ENCODE measurements around the gene POLD3.

POLD3 gene, protein sequence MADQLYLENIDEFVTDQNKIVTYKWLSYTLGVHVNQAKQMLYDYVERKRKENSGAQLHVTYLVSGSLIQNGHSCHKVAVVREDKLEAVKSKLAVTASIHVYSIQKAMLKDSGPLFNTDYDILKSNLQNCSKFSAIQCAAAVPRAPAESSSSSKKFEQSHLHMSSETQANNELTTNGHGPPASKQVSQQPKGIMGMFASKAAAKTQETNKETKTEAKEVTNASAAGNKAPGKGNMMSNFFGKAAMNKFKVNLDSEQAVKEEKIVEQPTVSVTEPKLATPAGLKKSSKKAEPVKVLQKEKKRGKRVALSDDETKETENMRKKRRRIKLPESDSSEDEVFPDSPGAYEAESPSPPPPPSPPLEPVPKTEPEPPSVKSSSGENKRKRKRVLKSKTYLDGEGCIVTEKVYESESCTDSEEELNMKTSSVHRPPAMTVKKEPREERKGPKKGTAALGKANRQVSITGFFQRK

DNA sequence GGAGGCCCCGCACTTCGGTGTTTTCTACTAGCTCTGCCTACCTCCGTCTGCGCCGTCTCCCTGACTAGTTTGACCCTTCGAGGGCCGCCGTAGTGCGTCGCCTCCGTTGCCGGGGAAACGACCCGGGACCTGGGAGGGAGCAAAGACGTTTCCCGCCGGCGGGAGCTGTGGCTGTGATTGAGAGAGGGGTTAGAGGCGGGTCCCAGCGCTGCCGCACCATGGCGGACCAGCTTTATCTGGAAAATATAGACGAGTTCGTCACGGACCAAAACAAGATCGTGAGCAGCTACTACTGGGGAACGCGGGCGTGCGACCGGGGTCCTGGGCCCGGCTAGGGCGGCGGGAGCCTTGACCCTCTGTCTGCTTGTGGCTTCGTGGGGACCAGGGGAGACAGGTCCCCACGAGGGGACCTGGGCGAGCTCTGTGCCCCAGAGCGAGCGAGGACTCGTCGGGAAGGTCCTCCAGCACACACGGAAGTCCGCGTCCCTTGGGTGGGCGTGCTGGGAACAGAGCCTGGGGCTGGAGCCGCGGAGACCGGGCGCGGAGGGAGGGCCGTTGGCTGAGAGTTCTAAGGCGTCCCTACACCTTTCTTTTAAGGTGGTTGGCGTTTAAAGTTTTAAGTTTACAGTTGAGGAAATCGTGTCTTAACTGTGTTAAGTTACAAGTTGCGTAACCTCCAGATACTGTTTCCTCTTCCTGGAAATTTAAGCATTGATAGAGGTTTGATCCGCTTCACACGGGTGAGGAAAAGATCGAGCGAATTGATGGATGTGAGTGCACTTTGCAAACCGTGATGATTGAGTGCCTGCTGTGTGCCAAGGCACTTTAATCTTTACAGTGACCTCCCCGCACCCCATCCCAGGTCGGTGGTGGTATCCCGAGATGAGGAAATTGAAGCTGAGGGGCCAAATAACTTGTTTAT lies at the start of gene POLD3:
Gene POLD3 (plus strand): TSS at position 142 of the 922 bp plus-strand sequence. CDS start 77 bp downstream, at position 219.
- peak; percentile 70 to 71 for DNase-seq (ENCODE audit: low read depth in 2 of 2)

DNA sequence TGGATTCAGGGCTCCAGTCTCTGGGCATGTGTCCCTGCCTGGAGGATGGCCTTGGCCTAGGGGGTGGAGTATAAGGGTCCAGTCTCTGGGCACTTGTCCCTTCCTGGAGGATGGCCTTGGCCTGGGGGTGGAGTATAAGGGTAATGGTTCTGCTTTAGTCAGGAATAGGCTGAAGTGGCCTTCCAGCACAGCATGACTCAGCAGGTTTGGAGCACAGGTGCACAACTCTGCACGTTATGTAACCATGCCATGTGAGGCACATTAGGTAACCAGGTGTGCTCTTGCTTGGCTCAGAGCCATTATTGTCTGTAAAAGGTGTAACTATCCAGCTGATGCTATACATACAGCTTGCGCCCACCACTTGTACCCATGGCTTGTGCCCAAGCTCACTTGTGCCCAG lies 48.4 kb upstream of the POLD3 start:
- DNase-seq (ENCODE audit: low read depth in 2 of 2): no peak

DNA sequence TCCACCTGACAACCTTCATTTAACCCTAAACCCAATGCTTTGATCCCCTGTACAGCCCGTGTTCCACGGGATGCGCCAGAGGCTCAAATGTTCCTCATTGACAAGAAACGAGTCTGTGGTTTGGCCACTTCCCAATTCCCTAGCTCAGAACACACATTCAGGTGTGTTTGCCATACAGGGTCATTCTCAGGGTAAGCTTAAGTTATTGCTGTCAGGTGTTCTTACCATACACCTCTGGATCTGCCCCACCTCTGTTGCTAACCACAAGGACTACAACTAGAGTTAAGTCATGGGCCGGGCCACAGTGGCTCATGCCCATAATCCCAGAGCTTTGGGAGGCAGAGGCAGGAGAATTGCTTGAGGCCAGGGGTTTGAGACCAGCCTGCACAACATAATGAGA lies 45.6 kb upstream of the POLD3 start:
- DNase-seq (ENCODE audit: low read depth in 2 of 2): no peak

DNA sequence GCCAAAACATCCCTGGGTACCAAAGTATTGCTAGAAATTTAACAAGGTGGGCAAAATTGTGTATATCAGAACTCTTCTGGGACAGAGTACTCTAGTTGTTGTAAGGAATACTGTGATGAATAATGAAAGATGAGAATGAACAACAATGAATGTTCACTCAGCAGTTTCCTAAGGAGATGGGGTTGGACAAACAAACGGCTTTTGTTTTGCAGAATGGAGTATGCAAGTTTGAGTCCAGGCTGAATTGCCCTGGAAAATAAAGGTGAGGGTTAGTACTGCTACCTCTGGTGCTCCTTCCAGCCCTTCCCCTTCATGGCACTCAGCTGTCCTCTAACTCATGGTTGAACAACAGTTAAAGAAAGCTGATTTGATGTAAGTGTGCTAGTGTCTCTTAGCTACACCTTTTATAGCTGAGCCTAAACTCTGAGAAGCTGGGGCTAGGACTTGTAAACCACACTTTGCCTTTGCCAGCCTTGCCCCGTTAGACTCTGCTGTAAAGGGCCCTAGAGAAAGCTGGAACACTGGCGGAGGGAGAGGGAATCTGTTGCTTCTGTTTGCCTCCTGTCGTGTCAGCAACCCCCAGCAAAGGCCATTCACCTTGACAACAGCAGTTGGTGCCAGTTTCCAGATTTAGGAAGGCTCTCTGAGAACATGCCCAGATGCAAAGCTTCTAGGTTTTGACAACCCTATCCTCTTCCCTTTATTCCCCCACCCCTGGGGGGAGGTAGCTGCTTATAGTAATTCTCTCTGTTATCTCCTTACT lies 41.2 kb upstream of the POLD3 start:
- DNase-seq (ENCODE audit: low read depth in 2 of 2): no peak

DNA sequence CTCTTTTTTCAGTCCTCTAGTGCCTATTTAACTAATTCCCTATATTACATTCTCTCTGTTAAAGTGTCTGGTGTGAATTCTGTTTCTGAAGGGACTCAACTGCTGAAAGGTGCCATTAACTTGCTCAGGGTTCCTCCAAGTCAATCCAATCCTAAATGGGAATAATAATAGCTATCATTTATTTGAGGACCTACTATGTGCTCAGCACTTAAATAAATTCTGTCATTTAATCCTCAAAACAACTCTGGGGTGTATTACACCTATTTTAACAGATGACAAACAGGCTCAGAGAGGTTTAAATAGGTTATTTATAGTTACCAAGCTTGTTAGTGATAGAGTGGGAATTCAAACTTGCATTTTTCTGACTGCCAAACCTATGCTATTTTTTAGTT lies 40.6 kb upstream of the POLD3 start:
- no peak for DNase-seq (ENCODE audit: low read depth in 2 of 2)

DNA sequence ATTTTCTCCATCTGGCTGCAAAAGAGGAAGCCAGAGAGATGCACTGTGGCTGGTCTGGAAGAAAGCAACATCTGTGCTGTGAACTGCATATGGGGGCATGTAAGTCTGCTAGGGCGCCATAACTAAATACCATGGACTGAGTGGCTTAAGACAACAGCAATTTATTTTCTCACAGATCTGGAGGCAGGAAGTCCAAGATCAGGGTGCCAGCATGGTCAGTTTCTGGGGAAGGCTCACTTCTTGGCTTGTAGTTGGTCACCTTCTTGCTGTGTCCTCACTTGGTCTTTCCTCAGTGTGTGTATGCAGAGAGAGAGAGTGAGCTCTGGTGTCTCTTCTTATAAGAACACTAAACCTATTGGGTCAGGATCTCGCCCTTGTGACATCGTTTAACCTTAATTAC lies 34.9 kb upstream of the POLD3 start:
- DNase-seq (ENCODE audit: low read depth in 2 of 2): no peak

DNA sequence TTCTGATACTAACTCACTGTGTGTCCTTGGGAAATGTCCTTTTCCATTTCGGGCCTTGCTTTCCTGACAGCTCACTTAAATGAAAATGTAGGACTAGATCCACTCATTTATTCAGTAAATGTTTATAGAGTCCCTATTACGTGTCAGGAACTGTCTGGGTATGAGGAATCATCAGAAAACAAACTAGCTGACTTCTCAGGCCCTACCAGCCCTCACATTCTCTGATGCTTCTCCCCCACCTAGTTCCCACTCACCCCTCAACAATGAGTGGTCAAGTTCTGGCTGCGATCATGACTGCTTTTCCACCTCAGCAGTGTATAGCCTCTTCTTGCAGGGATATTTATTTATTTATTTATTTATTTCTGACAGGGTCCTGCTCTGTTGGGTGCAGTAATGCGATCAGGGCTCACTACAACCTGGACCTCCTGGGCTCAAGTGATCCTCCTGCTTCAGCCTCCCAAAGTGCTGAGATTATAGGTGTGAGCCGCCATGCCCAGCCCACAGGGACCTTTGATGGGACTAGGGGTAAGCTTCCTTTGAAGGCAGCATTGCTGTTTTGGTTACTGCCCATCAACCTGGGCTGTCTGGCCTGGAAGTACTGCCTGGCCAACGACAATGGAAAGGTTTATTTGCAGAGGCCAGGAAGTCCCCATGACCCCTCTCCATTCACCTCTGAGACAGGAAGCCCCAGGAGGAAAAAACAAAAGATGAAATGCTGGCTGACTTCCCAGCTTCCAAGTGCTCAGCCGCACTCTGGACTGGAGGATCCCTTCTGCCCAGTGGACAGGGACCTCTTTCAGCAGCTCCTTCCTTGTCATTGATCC lies 33.1 kb upstream of the POLD3 start:
- DNase-seq (ENCODE audit: low read depth in 2 of 2): no peak

DNA sequence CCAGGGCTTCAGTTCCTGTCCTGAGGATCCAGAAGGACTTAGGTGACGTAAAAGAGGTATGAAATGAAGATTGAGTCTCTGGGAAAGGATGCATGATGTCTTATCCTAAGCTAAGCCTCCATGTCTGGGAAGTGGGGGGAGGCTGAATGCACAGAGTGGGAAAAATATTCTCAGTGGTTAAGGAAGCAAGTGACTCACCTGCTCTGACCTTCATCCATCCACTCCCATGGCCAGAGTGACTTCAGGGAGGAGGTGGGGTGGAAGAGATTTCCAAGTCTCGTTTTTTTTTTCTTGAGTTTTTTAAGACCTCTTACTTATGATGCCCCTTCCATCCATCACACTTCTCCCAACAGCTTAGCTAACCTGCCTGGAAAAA lies 32.5 kb upstream of the POLD3 start:
- DNase-seq (ENCODE audit: low read depth in 2 of 2): no peak

DNA sequence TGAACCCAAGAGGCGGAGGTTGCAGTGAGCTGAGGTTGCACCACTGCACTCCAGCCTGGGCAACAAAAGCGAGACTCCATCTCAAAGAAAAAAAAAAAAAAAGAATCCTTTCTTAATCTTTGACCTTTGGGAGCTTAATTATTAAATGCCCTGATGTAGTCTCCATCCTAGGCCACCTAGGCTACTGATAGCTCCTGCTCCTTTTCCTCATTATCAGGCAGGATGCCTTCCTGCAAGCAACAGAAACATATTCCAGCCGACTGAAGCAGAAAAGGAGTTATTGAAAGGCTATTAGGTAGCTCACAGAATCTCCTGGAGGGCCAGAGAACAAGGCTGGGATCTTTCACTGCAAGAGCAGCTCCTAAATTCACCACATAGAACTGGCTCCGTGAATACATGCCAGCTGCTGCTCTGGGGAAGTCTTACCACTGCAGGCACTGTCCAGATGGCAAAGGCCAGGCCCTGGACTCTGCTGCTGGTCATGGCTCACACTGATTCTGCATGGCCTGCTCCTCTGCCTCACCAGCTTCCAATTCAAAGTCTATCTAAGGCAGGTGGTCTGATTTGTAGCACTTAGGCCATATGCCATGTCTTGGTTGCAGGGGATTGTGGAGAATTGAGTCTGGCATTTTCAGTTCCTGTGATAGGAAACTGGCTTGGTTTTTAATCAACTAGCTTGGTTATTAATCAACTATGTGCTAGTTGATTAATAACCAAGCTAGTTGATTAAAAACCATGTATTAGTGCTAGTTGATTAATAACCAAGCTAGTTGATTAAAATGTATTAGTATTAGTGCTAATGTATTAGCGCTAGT lies 26.0 kb upstream of the POLD3 start:
- DNase-seq (ENCODE audit: low read depth in 2 of 2): no peak

DNA sequence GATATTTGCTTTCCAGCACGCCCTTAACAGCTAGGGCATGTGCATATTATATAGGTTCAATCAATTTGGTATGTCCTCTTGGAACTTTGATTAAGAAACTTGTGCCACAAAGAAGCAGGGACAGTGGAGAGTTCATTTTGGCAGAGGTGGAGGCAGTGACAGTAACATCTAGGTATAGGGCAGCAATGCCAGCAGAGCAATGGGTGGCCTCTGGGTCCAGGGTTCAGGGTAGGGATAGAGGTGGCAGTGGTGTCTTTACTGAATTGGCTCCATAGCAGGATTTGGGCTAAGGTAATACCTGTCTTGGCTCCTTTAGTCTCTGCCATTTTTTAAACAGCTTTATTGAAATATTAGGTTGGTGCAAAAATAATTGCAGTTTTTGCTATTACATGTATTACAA lies 24.4 kb upstream of the POLD3 start:
- DNase-seq (ENCODE audit: low read depth in 2 of 2): no peak

DNA sequence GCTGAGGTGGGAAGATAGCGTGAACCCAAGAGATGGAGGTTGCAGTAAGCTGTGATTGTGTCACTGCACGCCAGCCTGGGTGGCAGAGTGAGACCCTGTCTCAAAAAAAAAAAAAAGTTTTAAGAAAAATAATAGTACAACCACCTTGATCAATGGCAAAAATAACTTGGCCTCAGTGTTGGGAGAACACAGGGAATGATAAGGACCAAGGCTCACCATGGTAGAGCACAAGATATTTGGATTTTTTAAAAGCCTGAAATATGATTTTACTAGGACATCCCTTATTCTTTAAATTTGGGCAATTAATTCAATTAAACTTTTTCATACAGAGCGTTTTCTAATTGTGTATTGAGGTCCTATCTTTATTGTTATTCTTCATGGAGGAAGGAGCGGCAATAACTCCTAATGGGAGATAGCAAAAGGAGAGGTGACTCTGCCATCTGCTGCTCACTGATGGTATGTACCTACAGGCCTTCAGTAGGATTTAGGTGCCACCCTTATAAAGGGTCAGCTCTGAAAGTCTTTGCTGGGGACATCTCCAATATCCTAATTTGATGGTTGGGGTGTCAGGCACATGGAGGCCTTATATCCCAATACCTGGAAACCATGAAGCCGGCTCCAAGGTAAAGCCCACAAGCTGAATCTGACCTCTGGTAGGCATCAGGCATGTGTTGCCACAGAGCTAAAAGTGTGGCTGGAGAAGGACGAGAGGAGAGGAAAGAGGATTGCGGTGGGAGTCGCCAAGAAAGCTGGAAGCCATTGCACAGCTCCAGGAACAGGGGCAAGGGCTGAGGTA lies 21.9 kb upstream of the POLD3 start:
- peak in 1 of 2 experiments; percentile 7 for DNase-seq (ENCODE audit: low read depth in 2 of 2)

DNA sequence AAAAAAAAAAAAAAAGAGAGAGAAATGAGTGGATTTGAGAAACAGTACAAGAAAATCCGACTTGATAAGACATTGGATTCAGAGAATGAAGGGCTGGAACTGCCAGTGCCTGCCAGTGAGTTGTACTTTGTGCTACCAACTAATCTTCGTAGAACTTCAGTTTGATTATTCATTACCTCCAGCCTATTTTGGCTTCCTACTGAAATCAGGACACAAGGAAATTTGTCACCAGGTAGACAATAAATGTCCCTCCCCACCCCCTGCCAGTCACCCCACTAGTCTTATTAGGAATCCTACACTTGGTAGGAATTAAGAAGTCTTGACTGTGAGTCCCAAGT lies 21.4 kb upstream of the POLD3 start:
- no peak for DNase-seq (ENCODE audit: low read depth in 2 of 2)

DNA sequence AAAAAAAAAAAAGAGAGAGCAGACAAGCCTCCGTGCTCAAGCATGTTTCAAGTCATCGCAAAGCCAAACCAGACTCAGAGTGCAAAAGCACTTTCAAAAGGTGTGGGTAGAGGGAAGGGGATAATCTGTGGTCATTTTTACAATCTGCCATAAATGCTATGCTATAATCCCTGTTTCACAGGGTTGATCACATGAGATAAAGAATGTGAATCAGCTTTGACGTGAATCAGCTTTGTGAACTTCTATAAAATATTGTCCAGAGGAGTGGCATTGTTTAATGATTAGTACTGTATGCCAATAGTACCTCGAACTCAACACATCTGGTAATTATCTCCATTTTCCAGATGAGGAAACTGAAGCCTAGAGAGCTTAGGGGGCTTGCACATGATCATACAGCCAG lies 20.0 kb upstream of the POLD3 start:
- no peak for DNase-seq (ENCODE audit: low read depth in 2 of 2)

DNA sequence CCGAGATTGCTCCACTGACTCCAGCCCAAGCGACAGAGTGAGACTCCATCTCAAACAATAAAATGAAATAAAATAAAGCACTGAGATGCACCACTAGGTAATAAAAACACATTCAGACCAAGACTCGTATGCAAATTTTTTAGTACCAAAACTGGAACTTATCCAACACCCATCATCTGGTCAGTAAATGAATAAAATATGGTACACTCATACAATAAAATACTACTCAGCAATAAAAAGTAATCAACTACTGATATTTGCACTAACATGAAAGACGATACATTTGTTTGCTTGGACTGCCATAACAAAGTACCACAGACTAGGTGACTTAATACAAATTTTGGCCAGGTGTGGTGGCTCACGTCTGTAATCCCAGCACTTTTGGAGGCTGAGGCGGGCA lies 17.8 kb upstream of the POLD3 start:
- DNase-seq (ENCODE audit: low read depth in 2 of 2): no peak

DNA sequence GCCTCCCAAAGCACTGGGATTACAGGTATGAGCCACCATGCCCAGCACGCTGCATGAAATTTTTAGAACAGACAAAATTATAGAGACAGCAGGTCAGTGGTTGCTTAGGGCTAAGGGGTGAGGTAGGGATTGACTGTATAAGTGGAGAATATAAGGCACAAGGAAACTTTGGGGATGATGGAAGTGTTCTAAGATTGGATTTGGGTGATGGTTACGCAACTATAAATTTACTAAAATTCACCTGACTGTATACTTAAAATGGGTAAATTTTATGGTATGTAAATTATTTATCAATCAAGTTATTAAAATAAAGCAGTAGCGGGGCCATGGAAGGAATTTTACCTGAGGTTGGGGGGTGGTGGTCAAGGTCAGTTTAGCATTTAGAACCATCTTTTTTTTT lies 16.4 kb upstream of the POLD3 start:
- DNase-seq (ENCODE audit: low read depth in 2 of 2): no peak

DNA sequence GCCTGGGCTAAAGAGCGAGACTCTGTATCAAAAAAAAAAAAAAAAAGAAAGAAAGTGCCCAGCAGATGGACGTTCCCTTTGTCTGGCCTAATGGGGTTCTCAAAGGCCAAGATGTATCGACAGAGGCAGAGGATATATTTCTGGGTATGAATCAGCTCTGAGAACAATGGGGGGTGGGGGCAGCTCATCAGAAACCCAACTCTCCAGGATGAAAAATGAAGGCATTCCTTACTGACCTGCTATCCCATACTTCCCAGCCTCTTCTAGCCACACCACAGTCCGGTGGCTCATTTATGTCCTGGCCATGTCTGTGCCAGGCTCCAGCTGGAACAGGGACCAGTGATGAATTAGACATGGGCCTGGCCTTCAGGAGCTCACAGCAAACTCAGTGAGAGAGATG lies 15.2 kb upstream of the POLD3 start:
- DNase-seq (ENCODE audit: low read depth in 2 of 2): no peak

DNA sequence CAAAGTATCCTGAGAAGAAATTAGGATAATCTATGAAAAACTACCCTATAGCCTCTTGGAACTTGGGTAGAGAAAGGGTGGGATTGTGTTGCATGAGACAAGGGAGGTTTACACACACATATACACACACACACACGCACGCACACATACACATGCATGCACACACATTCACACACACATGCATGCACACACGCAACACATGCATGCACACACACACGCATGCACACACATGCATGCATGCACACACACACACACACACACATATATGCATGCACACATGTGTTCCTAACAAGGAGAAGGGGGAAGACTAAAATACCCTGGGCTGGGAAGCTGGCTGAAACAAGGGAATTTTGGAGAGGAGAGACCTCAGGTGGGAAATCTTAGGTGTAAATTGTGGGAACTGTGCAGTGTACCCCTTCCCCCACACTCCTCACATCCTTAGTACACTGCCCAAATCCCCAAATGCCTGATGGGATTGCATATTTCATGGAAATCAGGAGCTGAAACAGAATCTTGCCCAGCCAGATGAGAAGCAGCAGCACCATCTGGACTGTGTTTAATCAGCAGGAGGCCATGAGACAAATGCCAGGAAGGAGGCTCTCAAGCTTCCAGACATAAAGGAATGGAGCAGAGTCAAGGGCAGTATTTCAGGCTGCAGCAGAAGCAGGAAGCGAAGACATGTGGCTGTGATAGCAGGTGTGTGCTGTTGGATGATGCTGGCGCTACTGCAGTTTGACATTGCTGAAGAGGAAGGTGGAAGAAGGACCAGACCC lies 14.6 kb upstream of the POLD3 start:
- DNase-seq (ENCODE audit: low read depth in 2 of 2): peak; percentile 22 to 29

DNA sequence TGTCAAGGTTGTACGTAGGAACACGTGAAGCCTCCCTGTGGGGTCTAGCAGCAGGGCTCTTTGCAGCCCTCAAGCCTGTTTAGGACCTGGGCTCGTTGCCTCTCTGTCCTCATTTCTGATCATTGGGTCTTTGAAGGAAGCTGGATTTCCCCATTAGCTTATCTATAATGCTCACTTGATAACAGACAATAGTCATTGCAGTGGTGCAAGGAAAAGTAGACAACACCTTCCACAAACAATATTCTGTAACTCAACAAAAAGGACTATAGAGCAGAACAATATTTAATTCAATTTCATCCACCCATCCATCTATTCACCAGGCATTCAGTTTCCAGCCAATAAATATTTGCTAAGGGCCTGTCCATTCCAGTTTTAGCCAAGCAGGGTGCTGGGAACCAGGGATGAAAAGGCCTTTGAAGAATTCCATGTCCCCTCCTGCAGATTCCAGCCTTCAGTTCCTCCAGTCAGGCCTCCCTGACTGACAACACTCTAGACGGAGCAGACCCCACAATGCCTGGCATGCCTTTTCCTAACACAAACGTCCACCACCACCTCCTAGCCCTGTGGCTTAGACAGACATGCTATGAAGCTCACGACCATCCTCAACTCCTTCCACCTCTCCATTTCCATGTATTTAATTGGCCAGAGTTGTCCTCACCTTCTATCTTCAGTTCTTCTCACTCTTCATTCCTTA lies 12.7 kb upstream of the POLD3 start:
- no peak for DNase-seq (ENCODE audit: low read depth in 2 of 2)

Data from fibroblast of skin of left quadriceps (primary cell).